B cell (primary cell): ENCODE data around the gene AMDHD2. TPM values are rescaled to one million over a fixed set of nuclear protein-coding genes. Genes with fewer than 3 reads are reported as not detected.

ENCODE experiments used
- ATAC-seq: fragments of 200-7000 bp; cut with Tn5 transposase; one replicate; pipeline ENCODE4 v1.10.0; 2021; ENCODE audit warnings: low read depth, mild to moderate bottlenecking, moderate number of reproducible peaks, moderate library complexity
- CTCF ChIA-PET: fragments of 350-600 bp; sonication (Branson Sonifier 250); formaldehyde crosslinking; loops from one replicate; lab custom pipeline; 2021; ENCODE audit warnings: antibody characterized with exemption, inconsistent platforms; lab: Charles Lee
- POLR2A ChIA-PET: fragments of 350-600 bp; sonication (Branson Sonifier 250); formaldehyde crosslinking; loops from one replicate; lab custom pipeline; 2021; ENCODE audit warnings: antibody characterized with exemption; lab: Charles Lee
- DNase-seq: peaks from one replicate; pipeline ENCODE4 v3.0.0; 2013
- H2AFZ ChIP-seq: 2 replicates; pipeline ENCODE4 v1.6.1; 2012; ENCODE audit warnings: mild to moderate bottlenecking, low read depth, low read length; ENCODE audit not compliant: insufficient read depth, poor library complexity, severe bottlenecking
- H3K27ac ChIP-seq, 2 donors: 1 replicate in 1 of 2; 2 replicates in 1 of 2; pipeline ENCODE4 v1.5.1; 2012 to 2013; ENCODE audit warnings: low read length in 2 of 2, mild to moderate bottlenecking in 2 of 2, moderate library complexity in 1 of 2
- H3K27me3 ChIP-seq, 4 experiments: fragments of 200-600 bp in 1 of 4; sonication (generic) in 1 of 4; replicated peaks in 1 of 4; 1 replicate in 2 of 4; 2 replicates in 2 of 4; pipeline versions ENCODE4 v1.6.1 to v1.7.0; 2013 to 2016; ENCODE audit warnings: low read length in 3 of 4, mild to moderate bottlenecking in 2 of 4, mixed read lengths in 1 of 4, moderate library complexity in 1 of 4; ENCODE audit not compliant: insufficient read depth in 4 of 4, control insufficient read depth in 3 of 4; ENCODE audit errors: control extremely low read depth in 1 of 4
- H3K36me3 ChIP-seq, 2 experiments: replicated peaks in 1 of 2; 1 replicate in 1 of 2; 2 replicates in 1 of 2; pipeline versions ENCODE4 v1.6.1 to v1.7.1; 2013; ENCODE audit warnings: low read length in 1 of 2; ENCODE audit not compliant: insufficient read depth in 2 of 2, control insufficient read depth in 1 of 2; ENCODE audit errors: control extremely low read depth in 1 of 2, extremely low read depth in 1 of 2
- H3K4me1 ChIP-seq, 2 donors: fragments of 200-600 bp in 1 of 2; sonication (generic) in 1 of 2; 1 replicate in 1 of 2; 2 replicates in 1 of 2; pipeline versions ENCODE4 v1.5.1 to v1.6.1; 2013 to 2017; ENCODE audit warnings: low read length in 2 of 2; ENCODE audit not compliant: control insufficient read depth in 2 of 2, insufficient read depth in 2 of 2
- H3K4me2 ChIP-seq: replicated peaks from 2 replicates; pipeline ENCODE3; 2012; ENCODE audit warnings: mild to moderate bottlenecking, low read depth, low read length; ENCODE audit not compliant: poor library complexity, severe bottlenecking
- H3K4me3 ChIP-seq, 5 experiments: fragments of 200-600 bp in 1 of 5; sonication (generic) in 1 of 5; 1 replicate in 3 of 5; 2 replicates in 2 of 5; pipeline versions ENCODE4 v1.5.1 to v1.7.0; 2011 to 2016; ENCODE audit warnings: low read length in 4 of 5, mild to moderate bottlenecking in 4 of 5, low read depth in 2 of 5, control low read depth in 1 of 5, moderate library complexity in 1 of 5; ENCODE audit not compliant: insufficient read depth in 1 of 5; ENCODE audit errors: control extremely low read depth in 1 of 5, extremely low read depth in 1 of 5
- H3K79me2 ChIP-seq: fragments of 200-600 bp; sonication (generic); one replicate; pipeline ENCODE4 v1.6.0; 2016; ENCODE audit warnings: low read length; ENCODE audit not compliant: control insufficient read depth, insufficient read depth
- H3K9ac ChIP-seq: fragments of 200-600 bp; sonication (generic); 2 replicates; pipeline ENCODE4 v1.6.1; 2017; ENCODE audit warnings: mild to moderate bottlenecking, low read length, moderate library complexity
- H3K9me3 ChIP-seq, 3 donors: one replicate each; pipeline versions ENCODE4 v1.6.1 to v1.7.1; 2013; ENCODE audit warnings: low read length in 2 of 3; ENCODE audit not compliant: control insufficient read depth in 2 of 3, insufficient read depth in 1 of 3; ENCODE audit errors: control extremely low read depth in 1 of 3
- H4K20me1 ChIP-seq: 2 replicates; pipeline ENCODE4 v1.6.0; 2012; ENCODE audit warnings: mild to moderate bottlenecking, low read length; ENCODE audit not compliant: insufficient read depth, control insufficient read depth, poor library complexity, severe bottlenecking
- H3K27ac Mint-ChIP-seq: one replicate; pipeline ENCODE4 v1.8.0; 2021; ENCODE audit warnings: mixed read lengths
- H3K27me3 Mint-ChIP-seq: one replicate; pipeline ENCODE4 v1.8.0; 2021; ENCODE audit warnings: mixed read lengths
- H3K4me1 Mint-ChIP-seq: one replicate; pipeline ENCODE4 v1.8.0; 2021; ENCODE audit warnings: mixed read lengths
- H3K4me3 Mint-ChIP-seq: one replicate; pipeline ENCODE4 v1.8.0; 2021; ENCODE audit warnings: mixed read lengths
- H3K9me3 Mint-ChIP-seq: one replicate; pipeline ENCODE4 v1.8.0; 2022; ENCODE audit warnings: mixed read lengths; ENCODE audit not compliant: insufficient read depth
- CTCF ChIP-seq: fragments of 200-600 bp; IDR thresholded peaks from one replicate; pipeline ENCODE4 v1.8.0; 2022; ENCODE audit warnings: antibody characterized with exemption, mild to moderate bottlenecking
- EZH2 ChIP-seq: IDR thresholded peaks from 2 replicates; pipeline ENCODE4 v1.6.1; 2012; ENCODE audit warnings: borderline replicate concordance, low read depth, mild to moderate bottlenecking, moderate library complexity, low read length; ENCODE audit not compliant: insufficient read depth, poor library complexity, severe bottlenecking
- WGBS: methylation state at CpG from one replicate; pipeline ENCODE4 v1.1.5; 2013; ENCODE audit warnings: missing lambda C conversion rate; ENCODE audit not compliant: insufficient coverage; 5-methylcytosine and 5-hydroxymethylcytosine counted together
- intact Hi-C: fragments of 100-400 bp; cut with micrococcal nuclease; formaldehyde crosslinking; loops from one replicate; pipeline ENCODE4 v1.10.0; 2022
- polyA plus RNA-seq: library from polyadenylated mRNA; depleted of rRNA; stranded (reverse); fragments of >200 nt; gene quantifications from 2 replicates; pipeline ENCODE4 v1.2.3, GENCODE V29; 2012
- total RNA-seq, 2 donors: library from RNA; stranded (reverse); fragments of 120-200 nt in 1 of 2; gene quantifications; 1 replicate in 1 of 2; 2 replicates in 1 of 2; pipeline versions ENCODE4 v1.2.3 to v1.2.4, GENCODE V29; 2013 to 2022

AMDHD2 gene
- total and polyA plus RNA-seq, 2 donors (not counting 1 experiment from before 2014, with no cell fraction given): 133 to 209 TPM

GRCh38 chr16:2497116-2497630, 23.0 kb upstream of the AMDHD2 start:
- no peak overlapping the region for H2AFZ ChIP-seq
- Mint-ChIP-seq H3K9me3 (no peaks in the 10 kb centered on the region), H3K4me1 (peaks cover 2% of the 10 kb centered on the region), H3K4me3 (no peak overlapping the region), H3K27ac (no peak overlapping the region), H3K27me3 (no peaks in the 10 kb centered on the region)
- peaks cover 16% of the 10 kb centered on the region for H3K79me2 ChIP-seq
- no peak overlapping the region for H3K27ac ChIP-seq
- WGBS: 93% methylated on average over 21 of the region's 21 CpGs
- H3K36me3 ChIP-seq: peaks cover 0 to 4% of the 10 kb centered on the region in 2 experiments
- ChIA-PET CTCF (no interaction called here), POLR2A (no interaction called here)
- no peak overlapping the region for H3K9ac ChIP-seq
- H3K4me3 ChIP-seq: no peak overlapping the region
- peaks cover 0 to 8% of the 10 kb centered on the region in 2 donors for H3K4me1 ChIP-seq
- TF ChIP-seq CTCF (no peak), EZH2 (no peak)
- no peaks in the 10 kb centered on the region for H3K9me3 ChIP-seq
- no peaks in the 10 kb centered on the region for H4K20me1 ChIP-seq
- intact Hi-C loops: no loop called here
- DNase-seq (no peak), ATAC-seq (no peak)
- H3K27me3 ChIP-seq: no peaks in the 10 kb centered on the region
- H3K4me2 ChIP-seq: no peak overlapping the region

GRCh38 chr16:2497695-2498484, 22.3 kb upstream of the AMDHD2 start:
- Mint-ChIP-seq H3K27ac (no peak overlapping the region), H3K27me3 (no peaks in the 10 kb centered on the region), H3K9me3 (no peaks in the 10 kb centered on the region), H3K4me3 (no peak overlapping the region), H3K4me1 (peaks cover 2% of the 10 kb centered on the region)
- Histone ChIP-seq H3K27ac (no peak overlapping the region), H3K9ac (no peak overlapping the region), H3K27me3 (no peaks in the 10 kb centered on the region), H3K79me2 (peaks cover 22% of the 10 kb centered on the region), H3K9me3 (no peaks in the 10 kb centered on the region), H3K4me3 (no peak overlapping the region), H3K4me1 (peaks cover 0 to 8% of the 10 kb centered on the region in 2 donors), H4K20me1 (no peaks in the 10 kb centered on the region), H2AFZ (no peak overlapping the region), H3K4me2 (no peak overlapping the region), H3K36me3 (peaks cover 0 to 4% of the 10 kb centered on the region in 2 experiments)
- 86% methylated on average over 26 of the region's 26 CpGs for WGBS
- ChIA-PET POLR2A (no interaction called here), CTCF (interaction anchor here (0.9 to 1.1 kb wide), 2 partner anchors 168 to 303 kb away, joined by 3 read pairs; no protein-coding TSS in a partner anchor)
- DNase-seq (no peak), ATAC-seq (no peak)
- TF ChIP-seq CTCF: no peak
- TF ChIP-seq EZH2: no peak
- intact Hi-C loops: no loop called here
